ENCODE measurements around the gene PTPRE. TPM values are rescaled to one million over a fixed set of nuclear protein-coding genes. Genes with fewer than 3 reads are reported as not detected.

The PTPRE gene
- total and polyA plus RNA-seq, 10 of the 15 experiments (the other 5 are each of a cell fraction or from before 2014, with no cell fraction given): 2.9 to 7.6 (median 5.8) TPM

DNA sequence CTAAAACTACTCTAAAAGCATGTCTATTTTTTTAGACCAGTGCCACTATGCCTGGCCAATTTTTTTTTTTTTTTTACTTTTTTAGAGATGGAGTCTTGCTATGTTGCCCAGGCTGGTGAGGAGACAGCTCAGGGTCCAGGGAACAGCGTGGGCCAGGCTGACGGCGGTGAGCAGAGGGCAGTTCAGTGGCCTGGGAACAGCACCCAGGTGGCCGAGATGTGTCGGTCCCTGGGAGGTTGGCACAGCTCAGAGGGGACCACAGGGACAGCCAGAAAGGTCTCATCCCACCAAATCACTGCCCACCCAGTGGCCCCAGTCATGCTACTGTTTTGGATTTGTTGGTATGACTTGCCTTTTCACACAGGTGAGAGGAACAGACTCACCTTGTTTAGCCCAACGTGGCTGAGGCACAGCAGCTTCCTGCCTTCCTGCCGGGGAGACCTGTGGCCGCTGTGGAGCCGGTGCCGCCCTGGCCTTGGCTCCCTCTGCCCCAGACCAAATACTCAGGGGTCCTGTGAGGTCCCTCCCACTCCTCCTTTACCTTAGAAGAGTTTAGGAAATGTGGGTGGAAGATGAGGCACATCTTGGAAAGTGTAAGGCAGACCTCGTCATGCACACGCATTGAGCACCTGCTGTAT lies 109.6 kb downstream of the PTPRE start (continued):
- TF ChIP-seq CUX1 (IDR thresholded peaks at IDR 0.05; ENCODE audit: insufficient replicate concordance, low read depth, low read length): no peak

- intact Hi-C loops (cut with micrococcal nuclease; ENCODE audit: unreplicated experiment) (no loop called here), in situ Hi-C loops (cut with MboI) (loop anchor here (10.0 kb wide), 1 partner anchor 303 kb away; no protein-coding TSS in a partner anchor)
- Histone ChIP-seq H3K27ac (ENCODE audit: control insufficient read depth, insufficient read depth) (no peak overlapping the region), H3K27me3 (replicated peaks in 1 of 2; ENCODE audit: control insufficient read depth in 2 of 2, insufficient read depth in 2 of 2, low read length in 1 of 2) (peaks cover 2 to 3% of the 10 kb centered on the region in 2 experiments; a peak in 2 of 4 replicates), H3K36me3 (ENCODE audit: control insufficient read depth in 2 of 2, insufficient read depth in 2 of 2, low read length in 1 of 2) (no peaks in the 10 kb centered on the region), H3K4me1 (ENCODE audit: control insufficient read depth, insufficient read depth, low read length) (no peaks in the 10 kb centered on the region), H4K20me1 (ENCODE audit: control insufficient read depth, insufficient read depth) (no peaks in the 10 kb centered on the region), H3K4me2 (ENCODE audit: control insufficient read depth, insufficient read depth) (no peak overlapping the region), H3K9ac (ENCODE audit: control insufficient read depth, insufficient read depth, low read length) (no peak overlapping the region), H2AFZ (ENCODE audit: control insufficient read depth, low read depth, low read length) (no peak overlapping the region), H3K79me2 (ENCODE audit: control insufficient read depth, insufficient read depth, low read length) (no peaks in the 10 kb centered on the region), H3K4me3 (no peak overlapping the region), H3K9me3 (replicated peaks; ENCODE audit: control insufficient read depth, insufficient read depth, low read length) (no peaks in the 10 kb centered on the region)
- ChIA-PET POLR2A (no interaction called here), SMC1A (ENCODE audit: uncharacterized antibody, unreplicated experiment) (no interaction called here), CTCF (interaction anchor here (1.5 kb wide), 1 partner anchor 51 kb away, joined by 3 read pairs; no protein-coding TSS in a partner anchor), RAD21 (ENCODE audit: unreplicated experiment) (no interaction called here)
- DNase-seq (ENCODE audit: low read depth, low spot score) (no peak), ATAC-seq (no peak), FAIRE-seq (no peak)
- BruUV-seq (replicated peaks): no TSS peak
- 5% methylated on average over 14 of the region's 14 CpGs for WGBS (ENCODE audit: insufficient coverage, insufficient replicate concordance, low lambda C conversion rate, missing lambda C conversion rate)
- TF ChIP-seq FOXM1 (IDR thresholded peaks at IDR 0.05; ENCODE audit: low read depth, low read length) (no peak), REST (IDR thresholded peaks at IDR 0.05; ENCODE audit: low read depth, low read length) (no peak), HSF1 (IDR thresholded peaks at IDR 0.05; ENCODE audit: low read depth, low read length) (no peak), NBN (IDR thresholded peaks at IDR 0.05) (no peak), MTA2 (IDR thresholded peaks at IDR 0.05; ENCODE audit: low read depth) (no peak), JUND (IDR thresholded peaks at IDR 0.05; ENCODE audit: low read depth, low read length) (no peak), ZBED1 (IDR thresholded peaks at IDR 0.05; ENCODE audit: borderline replicate concordance) (no peak), TARDBP (IDR thresholded peaks at IDR 0.05; ENCODE audit: borderline replicate concordance) (no peak), ZNF622 (IDR thresholded peaks at IDR 0.05) (no peak)
- TF ChIP-seq, protein P1, sequence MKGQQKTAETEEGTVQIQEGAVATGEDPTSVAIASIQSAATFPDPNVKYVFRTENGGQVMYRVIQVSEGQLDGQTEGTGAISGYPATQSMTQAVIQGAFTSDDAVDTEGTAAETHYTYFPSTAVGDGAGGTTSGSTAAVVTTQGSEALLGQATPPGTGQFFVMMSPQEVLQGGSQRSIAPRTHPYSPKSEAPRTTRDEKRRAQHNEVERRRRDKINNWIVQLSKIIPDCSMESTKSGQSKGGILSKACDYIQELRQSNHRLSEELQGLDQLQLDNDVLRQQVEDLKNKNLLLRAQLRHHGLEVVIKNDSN (IDR thresholded peaks at IDR 0.05; ENCODE audit: borderline replicate concordance, extremely low read length, insufficient read depth, low read depth, low read length): no peak
Observed at GRCh38 chr10:128017822-128018221, 110.9 kb downstream of the PTPRE start.
